ENCODE measurements around the gene OSBPL1A.

DNA sequence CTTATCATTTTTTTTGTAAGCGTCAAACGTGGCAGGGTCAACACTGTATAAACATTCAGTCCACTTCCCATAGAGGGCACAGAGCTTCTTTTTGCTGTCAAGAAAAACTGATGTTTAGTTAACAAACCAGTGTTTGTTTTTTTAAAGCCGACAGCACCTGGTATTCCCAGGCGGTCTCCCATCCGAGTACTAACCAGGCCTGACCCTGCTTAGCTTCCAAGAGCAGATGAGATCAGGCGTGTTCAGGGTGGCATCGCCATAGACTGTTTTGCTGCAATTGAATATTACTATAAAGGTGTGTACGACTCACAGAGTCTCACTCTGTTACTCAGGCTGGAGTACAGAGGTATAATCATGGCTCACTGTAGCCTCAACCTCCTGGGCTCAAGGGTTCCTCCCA lies 227.3 kb downstream of the OSBPL1A start:
- TF ChIP-seq, protein P1, sequence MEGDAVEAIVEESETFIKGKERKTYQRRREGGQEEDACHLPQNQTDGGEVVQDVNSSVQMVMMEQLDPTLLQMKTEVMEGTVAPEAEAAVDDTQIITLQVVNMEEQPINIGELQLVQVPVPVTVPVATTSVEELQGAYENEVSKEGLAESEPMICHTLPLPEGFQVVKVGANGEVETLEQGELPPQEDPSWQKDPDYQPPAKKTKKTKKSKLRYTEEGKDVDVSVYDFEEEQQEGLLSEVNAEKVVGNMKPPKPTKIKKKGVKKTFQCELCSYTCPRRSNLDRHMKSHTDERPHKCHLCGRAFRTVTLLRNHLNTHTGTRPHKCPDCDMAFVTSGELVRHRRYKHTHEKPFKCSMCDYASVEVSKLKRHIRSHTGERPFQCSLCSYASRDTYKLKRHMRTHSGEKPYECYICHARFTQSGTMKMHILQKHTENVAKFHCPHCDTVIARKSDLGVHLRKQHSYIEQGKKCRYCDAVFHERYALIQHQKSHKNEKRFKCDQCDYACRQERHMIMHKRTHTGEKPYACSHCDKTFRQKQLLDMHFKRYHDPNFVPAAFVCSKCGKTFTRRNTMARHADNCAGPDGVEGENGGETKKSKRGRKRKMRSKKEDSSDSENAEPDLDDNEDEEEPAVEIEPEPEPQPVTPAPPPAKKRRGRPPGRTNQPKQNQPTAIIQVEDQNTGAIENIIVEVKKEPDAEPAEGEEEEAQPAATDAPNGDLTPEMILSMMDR (IDR thresholded peaks at IDR 0.05): no peak
- no peak for TF ChIP-seq POLR2A (IDR thresholded peaks at IDR 0.05)

Measured in right lobe of liver (tissue), 4 donors.